ENCODE results near the gene TSHZ3.

DNA sequence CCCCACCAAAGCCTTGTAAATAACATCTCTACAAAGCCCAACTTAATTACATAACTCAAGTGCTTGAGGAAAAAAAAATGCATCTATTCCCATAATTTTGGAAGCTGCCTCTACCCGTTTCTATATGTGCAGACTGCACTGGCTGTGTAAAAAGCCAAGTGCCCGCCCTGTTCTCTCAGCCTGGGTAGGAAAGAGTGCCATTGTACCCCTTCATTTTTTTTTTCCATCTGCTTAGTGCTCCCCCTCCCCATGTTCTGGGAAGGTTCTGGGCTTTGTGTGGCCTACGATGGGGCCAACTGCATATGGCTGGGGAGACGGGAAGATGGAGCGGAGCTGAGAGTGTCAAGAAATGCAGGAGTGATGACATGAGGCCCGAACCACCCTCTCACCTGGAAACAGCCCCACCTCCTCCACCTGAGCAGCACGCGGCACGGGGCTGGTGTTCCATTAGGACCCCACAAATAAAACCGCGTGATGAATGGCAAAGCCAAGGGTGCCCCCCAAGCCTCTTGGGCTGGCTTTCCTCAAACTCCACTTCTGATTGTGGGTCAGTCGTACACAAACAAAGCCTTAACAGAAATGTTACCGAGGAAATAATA lies 42.1 kb downstream of the TSHZ3 start:
- TF ChIP-seq, protein P1, sequence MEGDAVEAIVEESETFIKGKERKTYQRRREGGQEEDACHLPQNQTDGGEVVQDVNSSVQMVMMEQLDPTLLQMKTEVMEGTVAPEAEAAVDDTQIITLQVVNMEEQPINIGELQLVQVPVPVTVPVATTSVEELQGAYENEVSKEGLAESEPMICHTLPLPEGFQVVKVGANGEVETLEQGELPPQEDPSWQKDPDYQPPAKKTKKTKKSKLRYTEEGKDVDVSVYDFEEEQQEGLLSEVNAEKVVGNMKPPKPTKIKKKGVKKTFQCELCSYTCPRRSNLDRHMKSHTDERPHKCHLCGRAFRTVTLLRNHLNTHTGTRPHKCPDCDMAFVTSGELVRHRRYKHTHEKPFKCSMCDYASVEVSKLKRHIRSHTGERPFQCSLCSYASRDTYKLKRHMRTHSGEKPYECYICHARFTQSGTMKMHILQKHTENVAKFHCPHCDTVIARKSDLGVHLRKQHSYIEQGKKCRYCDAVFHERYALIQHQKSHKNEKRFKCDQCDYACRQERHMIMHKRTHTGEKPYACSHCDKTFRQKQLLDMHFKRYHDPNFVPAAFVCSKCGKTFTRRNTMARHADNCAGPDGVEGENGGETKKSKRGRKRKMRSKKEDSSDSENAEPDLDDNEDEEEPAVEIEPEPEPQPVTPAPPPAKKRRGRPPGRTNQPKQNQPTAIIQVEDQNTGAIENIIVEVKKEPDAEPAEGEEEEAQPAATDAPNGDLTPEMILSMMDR (IDR thresholded peaks at IDR 0.05): no peak
- TF ChIP-seq POLR2A (IDR thresholded peaks at IDR 0.05): no peak

Measured in uterus (tissue), 2 donors.